Myocyte (in vitro differentiated cells): ENCODE data around the gene BIN1. TPM values are rescaled to one million over a fixed set of nuclear protein-coding genes. Genes with fewer than 3 reads are reported as not detected.
A peak's percentile ranks its signal among the peaks of the same experiment; 100 is the strongest.
"Not testable (repeated sequence)": the region's sequence is repeated elsewhere in the genome, so short reads cannot be mapped to it uniquely, and the experiment has no call there.

Source experiments
- DNase-seq: peaks from one replicate; pipeline ENCODE4 v3.0.0-alpha.2; 2012; ENCODE audit warnings: low read depth
- total RNA-seq: library from RNA; depleted of rRNA; stranded (reverse); fragments of >200 nt; gene quantifications from 2 replicates; pipeline ENCODE4 v1.2.3, GENCODE V29; 2014

BIN1 gene
- total RNA-seq, 1 donor from 2014 or later = 3,208 TPM

GRCh38 chr2:127028745-127029144, 78.2 kb downstream of the BIN1 start:
- not testable (repeated sequence) for DNase-seq

GRCh38 chr2:127027715-127028114, 79.2 kb downstream of the BIN1 start:
- DNase-seq = no peak

GRCh38 chr2:127025359-127026166, 81.4 kb downstream of the BIN1 start:
- peak; percentile 81 for DNase-seq

- DNase-seq = no peak
These were observed 82.1 kb downstream of the BIN1 start for GRCh38 chr2:127024769-127025358.

- no peak for DNase-seq
These were observed 83.5 kb downstream of the BIN1 start for GRCh38 chr2:127023504-127023903.

GRCh38 chr2:127022817-127023216, 84.1 kb downstream of the BIN1 start:
- DNase-seq = no peak

- no peak for DNase-seq
These were observed 86.4 kb downstream of the BIN1 start for GRCh38 chr2:127020536-127020935.

GRCh38 chr2:127017548-127017947, 89.4 kb downstream of the BIN1 start:
- no peak for DNase-seq

GRCh38 chr2:127016329-127016728, 90.6 kb downstream of the BIN1 start:
- DNase-seq = no peak

GRCh38 chr2:127015106-127015910, 91.6 kb downstream of the BIN1 start:
- DNase-seq = no peak

- DNase-seq = peak; percentile 28
These were observed 92.3 kb downstream of the BIN1 start for GRCh38 chr2:127014630-127015029.

GRCh38 chr2:127014224-127014623, 92.7 kb downstream of the BIN1 start:
- no peak for DNase-seq

GRCh38 chr2:127012868-127013267, 94.1 kb downstream of the BIN1 start:
- DNase-seq = no peak

GRCh38 chr2:127012215-127012614, 94.7 kb downstream of the BIN1 start:
- DNase-seq = no peak

- no peak for DNase-seq
These were observed 95.2 kb downstream of the BIN1 start for GRCh38 chr2:127011796-127012195.

GRCh38 chr2:127011231-127011661, 95.7 kb downstream of the BIN1 start:
- no peak for DNase-seq

GRCh38 chr2:127008265-127009015, 98.5 kb downstream of the BIN1 start:
- DNase-seq = no peak

- peak; percentile 25 for DNase-seq
These were observed 99.3 kb downstream of the BIN1 start for GRCh38 chr2:127007652-127008051.

GRCh38 chr2:127006962-127007361, 100.0 kb downstream of the BIN1 start:
- DNase-seq = no peak

GRCh38 chr2:127004893-127005600, 101.9 kb downstream of the BIN1 start:
- DNase-seq = no peak
